HG02973 (cell line): ENCODE results near the gene HOMEZ.
"Not testable (repeated sequence)": the region's sequence is repeated elsewhere in the genome, so short reads cannot be mapped to it uniquely, and the experiment has no call there.

Experiments
- ATAC-seq: cut with Tn5 transposase; IDR thresholded peaks from one replicate; pipeline ENCODE4 v1.9.1; 2021; ENCODE audit warnings: moderate library complexity; ENCODE audit not compliant: unreplicated experiment

The HOMEZ gene

GRCh38 chr14:23284654-23285529 is 1.0 kb downstream of the HOMEZ start:
- ATAC-seq: no peak

- ATAC-seq: no peak
Observed at GRCh38 chr14:23281247-23281646, 4.7 kb downstream of the HOMEZ start.

DNA sequence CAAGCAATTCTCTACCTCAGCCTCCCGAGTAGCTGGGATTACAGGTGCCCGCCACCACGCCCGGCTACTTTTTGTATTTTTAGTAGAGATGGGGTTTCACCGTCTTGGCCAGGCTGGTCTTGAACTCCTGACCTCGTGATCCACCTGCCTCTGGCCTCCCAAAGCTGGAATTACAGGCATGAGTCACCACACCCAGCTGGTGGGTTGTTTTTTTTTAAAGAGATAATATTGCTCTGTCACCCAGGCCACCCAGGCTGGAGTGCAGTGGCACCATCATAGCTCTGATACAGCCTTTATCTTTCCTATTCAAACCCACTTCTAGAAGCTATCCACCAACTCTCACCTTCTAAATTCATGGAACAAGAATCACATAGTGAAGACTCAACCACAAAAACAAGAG is 8.0 kb downstream of the HOMEZ start:
- not testable (repeated sequence) for ATAC-seq

DNA sequence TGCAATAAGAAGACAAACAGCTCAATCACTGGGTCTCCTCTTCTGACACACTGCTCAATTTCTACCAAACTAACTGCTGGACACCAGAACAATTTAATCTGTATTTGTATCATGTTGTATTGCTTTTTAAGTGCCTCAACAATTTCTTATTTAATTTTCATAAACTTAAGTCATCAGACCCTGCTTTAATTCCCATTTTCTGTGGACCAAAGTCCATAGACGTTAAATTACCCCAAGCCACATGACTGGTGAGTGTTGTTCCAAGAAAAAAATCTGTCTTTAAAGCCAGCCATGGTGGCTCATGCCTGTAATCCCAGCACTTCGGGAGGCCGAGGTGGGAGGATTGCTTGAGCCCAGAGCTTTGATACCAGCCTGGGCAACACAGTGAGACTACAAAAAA is 8.7 kb downstream of the HOMEZ start:
- no peak for ATAC-seq

DNA sequence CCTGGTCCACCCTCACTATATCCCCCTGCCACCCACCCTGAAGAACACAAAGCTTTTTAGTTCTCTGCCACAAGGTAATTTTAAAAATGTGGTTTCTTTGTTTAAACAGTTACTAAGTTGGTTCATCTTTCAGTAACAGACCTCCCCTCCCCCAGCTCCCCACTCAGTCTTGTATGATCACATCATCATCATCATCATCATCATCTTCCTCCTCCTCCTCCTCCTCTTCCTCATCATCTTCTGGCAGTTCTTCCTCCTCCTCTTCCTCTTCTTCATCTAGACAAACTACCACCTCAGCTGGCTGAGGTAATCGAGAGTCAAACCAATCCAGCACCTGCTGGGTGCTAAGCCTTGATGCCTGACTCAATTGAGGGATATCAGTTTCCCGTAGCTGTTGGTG is 10.5 kb downstream of the HOMEZ start:
- no peak for ATAC-seq

GRCh38 chr14:23269193-23269592 is 16.7 kb downstream of the HOMEZ start:
- ATAC-seq: no peak

DNA sequence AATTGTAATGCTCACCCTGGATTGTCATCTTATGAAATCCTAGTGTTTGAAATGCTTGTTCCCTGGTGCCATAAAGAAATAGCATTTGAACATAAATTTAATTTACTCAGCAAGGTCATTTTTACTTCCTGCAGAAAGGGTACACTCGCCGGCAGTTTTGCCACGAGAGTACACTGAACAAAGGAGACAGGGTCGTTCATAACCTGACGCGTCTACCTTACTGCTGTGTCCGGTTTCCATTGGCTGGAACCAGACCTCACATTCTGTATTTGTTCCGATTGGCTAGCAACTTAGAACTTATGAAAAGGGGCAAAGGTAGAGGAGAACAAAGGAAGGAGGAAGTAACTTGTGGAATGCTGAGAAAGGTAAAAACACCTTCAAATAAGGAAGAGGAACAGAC is 25.1 kb downstream of the HOMEZ start:
- not testable (repeated sequence) for ATAC-seq

GRCh38 chr14:23259426-23259825 is 26.5 kb downstream of the HOMEZ start:
- ATAC-seq: no peak

GRCh38 chr14:23258256-23258655 is 27.7 kb downstream of the HOMEZ start:
- ATAC-seq: no peak

- ATAC-seq: no peak
Observed at GRCh38 chr14:23252420-23253333, 33.3 kb downstream of the HOMEZ start.

DNA sequence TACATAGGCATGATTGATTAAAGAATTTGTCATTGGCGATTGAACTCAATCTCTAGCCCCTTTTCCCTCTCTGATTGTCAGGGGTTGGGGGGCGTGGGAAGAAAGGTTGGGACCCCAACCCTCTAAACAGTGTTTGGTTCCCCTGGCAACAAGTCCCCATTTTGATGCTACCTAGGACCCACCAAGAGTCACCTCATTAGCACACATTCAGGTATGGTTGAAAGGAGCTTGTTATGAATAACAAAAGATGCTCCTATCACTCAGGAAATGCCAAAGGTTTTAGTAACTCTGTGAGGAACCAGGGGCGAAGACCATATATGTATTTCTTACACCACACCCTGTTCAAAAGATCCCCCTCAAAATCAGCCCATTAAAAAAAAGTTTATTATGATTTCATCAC is 33.9 kb downstream of the HOMEZ start:
- no peak for ATAC-seq

- no peak for ATAC-seq
Observed at GRCh38 chr14:23249824-23250223, 36.1 kb downstream of the HOMEZ start.

DNA sequence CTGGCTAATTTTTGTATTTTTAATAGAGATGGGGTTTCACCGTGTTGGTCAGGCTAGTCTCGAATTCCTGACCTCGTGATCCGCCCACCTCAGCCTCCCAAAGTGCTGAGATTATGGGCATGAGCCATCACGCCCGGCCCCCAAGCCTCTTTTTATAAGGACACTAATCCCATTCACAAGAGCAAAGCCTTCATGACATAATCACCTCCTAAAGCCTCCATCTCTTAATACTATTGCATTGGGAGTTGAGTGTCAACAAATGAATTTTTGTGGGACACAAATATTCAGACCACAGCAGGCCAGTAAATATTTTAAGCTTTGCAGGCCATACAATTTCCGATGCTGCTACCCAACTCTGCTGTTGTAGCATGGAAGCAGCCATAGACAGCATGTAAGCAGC is 37.3 kb downstream of the HOMEZ start:
- no peak for ATAC-seq

DNA sequence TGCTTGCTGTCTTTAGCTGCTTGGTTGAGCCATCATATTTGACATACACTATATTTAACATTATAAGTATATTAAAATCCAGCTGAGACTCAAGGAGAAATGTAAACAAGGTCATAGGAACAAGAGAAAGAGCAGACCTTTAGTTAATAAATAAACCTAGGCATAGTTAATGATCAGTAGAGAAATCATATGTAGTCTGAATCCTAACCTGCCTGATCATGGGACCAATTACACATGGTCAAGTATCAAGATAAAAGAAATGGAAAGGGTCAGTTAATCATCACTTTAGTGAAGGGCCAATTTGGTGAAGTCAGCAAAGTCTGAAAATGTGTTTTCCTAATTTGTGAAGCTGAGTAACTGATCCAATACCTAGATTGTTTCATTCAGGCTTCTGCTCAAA is 40.6 kb downstream of the HOMEZ start:
- no peak for ATAC-seq

- no peak for ATAC-seq
Observed at GRCh38 chr14:23243066-23243465, 42.9 kb downstream of the HOMEZ start.

DNA sequence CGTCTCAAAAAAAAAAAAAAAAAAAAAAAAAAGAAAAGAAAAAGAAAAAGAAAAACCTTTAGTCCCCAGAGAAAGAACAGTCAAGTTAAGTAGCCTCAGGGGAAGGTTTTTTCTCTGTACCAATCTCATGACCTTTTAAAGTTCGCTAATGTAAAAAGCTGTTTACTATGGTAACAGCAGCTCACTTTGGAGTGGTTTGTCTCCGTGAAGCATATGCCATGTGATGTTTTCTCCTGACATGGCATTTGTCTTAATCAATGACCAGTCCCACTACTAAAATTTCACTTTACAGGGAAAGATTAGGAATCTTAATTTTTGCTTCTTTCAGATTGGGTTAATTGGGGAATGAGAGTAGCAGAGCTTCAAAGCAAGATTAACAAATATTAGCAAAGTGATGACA is 43.9 kb downstream of the HOMEZ start:
- no peak for ATAC-seq

DNA sequence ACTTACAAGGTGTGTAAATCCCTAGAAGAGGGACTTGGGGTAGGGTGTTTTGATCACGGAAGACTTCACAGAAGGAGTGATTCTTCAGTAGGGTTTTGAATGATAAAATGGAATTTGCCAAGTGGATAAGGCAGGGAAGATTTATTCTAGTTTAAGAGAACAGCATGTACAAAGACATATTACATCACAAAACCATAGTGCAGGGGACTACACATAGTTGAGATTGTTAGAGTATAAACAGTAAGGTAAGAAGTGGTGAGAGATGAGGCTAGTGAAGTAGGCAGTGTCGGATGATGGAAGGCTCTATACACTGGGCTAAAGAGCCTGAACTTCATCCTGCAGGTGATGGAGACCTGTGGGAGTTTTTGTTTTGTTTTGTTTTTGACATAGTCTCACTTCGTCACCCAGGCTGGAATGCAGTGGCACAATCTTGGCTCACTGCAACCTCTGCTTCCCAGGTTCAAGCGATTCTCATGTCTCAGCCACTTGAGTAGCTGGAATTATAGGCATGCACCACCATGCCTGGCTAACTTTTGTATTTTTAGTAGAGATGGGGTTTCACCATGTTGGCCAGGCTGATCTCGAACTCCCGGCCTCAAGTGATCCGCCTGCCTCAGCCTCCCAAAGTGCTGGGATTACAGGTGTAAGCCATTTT is 44.7 kb downstream of the HOMEZ start:
- not testable (repeated sequence) for ATAC-seq

GRCh38 chr14:23240661-23241060 is 45.3 kb downstream of the HOMEZ start:
- ATAC-seq: no peak

DNA sequence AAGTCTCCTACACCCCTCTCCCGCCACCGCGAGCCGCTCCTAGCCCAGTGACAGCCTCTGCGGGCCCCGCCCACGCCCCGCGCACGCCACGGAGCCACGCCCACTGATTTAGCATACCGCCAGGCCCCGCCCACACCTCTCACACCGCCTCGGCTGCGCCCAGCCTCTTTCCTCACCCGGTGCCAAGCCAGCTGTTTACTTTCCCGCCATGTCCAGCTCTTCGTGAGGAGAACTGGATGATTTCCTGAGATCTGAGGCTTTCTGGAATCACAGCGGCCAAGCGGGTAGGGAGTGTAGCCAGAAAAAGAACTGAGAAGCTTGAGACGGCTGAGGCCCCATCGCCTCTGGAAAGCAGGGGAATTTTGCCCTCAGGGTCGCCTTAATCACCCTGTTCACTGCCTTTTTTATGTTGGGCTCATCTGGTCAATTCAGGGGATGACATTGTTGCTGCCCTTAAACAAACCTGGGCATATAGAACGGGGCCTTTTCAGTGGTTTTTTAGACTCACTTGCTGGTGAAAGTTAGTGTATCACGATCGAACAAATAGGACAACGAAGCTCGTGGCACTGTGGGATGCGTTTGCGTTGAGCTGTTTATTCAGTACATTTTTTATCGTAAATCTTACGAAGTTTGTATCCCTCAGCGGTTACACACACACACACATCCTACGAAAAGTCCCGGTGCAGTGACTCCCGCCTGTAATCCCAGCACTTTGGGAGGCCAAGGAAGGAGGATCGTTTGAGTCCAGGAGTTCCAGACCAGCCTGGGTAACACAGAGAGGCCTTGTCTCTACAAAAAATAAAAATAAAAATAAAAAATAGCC is 47.9 kb downstream of the HOMEZ start, which contains the start of gene RNF212B:
TSS of gene RNF212B (plus strand) at position 165 of the 823 bp plus-strand sequence. CDS start 2,410 bp downstream, outside the sequence.
- peak; percentile 62 for ATAC-seq

GRCh38 chr14:23232241-23232808 is 53.6 kb downstream of the HOMEZ start:
- ATAC-seq: not testable (repeated sequence)
